GM12878 (cell line): ENCODE measurements around the gene CCT6A. TPM values are rescaled to one million over a fixed set of nuclear protein-coding genes. Genes with fewer than 3 reads are reported as not detected.

Experiments used
- CBFB ChIP-seq: IDR thresholded peaks from 2 replicates; pipeline ENCODE4 v1.6.1; 2016; ENCODE audit warnings: antibody characterized with exemption, low read depth
- CHD1 ChIP-seq: IDR thresholded peaks from 2 replicates; pipeline ENCODE4 v1.6.1; 2012; ENCODE audit warnings: low read depth, low read length, improper control_type of control experiment
- EP300 ChIP-seq, 2 experiments: fragments of 150-350 bp in 1 of 2; IDR thresholded peaks; 2 replicates each; pipeline ENCODE4 v1.6.1; 2011 to 2012; ENCODE audit warnings: low read depth in 2 of 2, low read length in 2 of 2, borderline replicate concordance in 1 of 2, improper control_type of control experiment in 1 of 2, inconsistent platforms in 1 of 2; ENCODE audit not compliant: control insufficient read depth in 1 of 2
- ETV6 ChIP-seq, 2 experiments: fragments of 450-650 bp in 1 of 2; IDR thresholded peaks in 1 of 2; conservative IDR thresholded peaks in 1 of 2; 2 replicates each; pipeline ENCODE4 v1.6.1; 2014; ENCODE audit warnings: antibody characterized with exemption in 1 of 2, borderline replicate concordance in 1 of 2, low read depth in 1 of 2, mild to moderate bottlenecking in 1 of 2, moderate library complexity in 1 of 2
- HCFC1 ChIP-seq: fragments of 150-350 bp; IDR thresholded peaks from 2 replicates; pipeline ENCODE4 v1.6.1; 2014; ENCODE audit warnings: low read length
- MEF2B ChIP-seq: fragments of 450-650 bp; IDR thresholded peaks from 2 replicates; pipeline ENCODE4 v1.6.1; 2018; ENCODE audit warnings: mild to moderate bottlenecking, moderate library complexity; ENCODE audit not compliant: partially characterized antibody, poor library complexity, severe bottlenecking
- NFYB ChIP-seq: IDR thresholded peaks from 2 replicates; pipeline ENCODE4 v1.6.1; 2011; ENCODE audit warnings: low read depth, mild to moderate bottlenecking, low read length, improper control_type of control experiment, moderate library complexity; ENCODE audit not compliant: insufficient read depth
- POU2F2 ChIP-seq: IDR thresholded peaks from 3 replicates; pipeline ENCODE4 v1.6.1; 2011; ENCODE audit warnings: low read depth, mild to moderate bottlenecking, low read length, borderline replicate concordance
- RUNX3 ChIP-seq: IDR thresholded peaks from 2 replicates; pipeline ENCODE4 v1.6.1; 2012; ENCODE audit warnings: low read length, inconsistent platforms
- SMAD1 ChIP-seq: fragments of 450-650 bp; IDR thresholded peaks from 2 replicates; pipeline ENCODE4 v1.6.1; 2018; ENCODE audit warnings: mild to moderate bottlenecking, low read depth; ENCODE audit not compliant: partially characterized antibody
- SRF ChIP-seq, 2 experiments: IDR thresholded peaks; 2 replicates each; pipeline ENCODE4 v1.6.1; 2011; ENCODE audit warnings: low read depth in 2 of 2, low read length in 2 of 2, mild to moderate bottlenecking in 1 of 2, moderate library complexity in 1 of 2
- YBX1 ChIP-seq: fragments of 450-650 bp; IDR thresholded peaks from 2 replicates; pipeline ENCODE4 v1.6.1; 2016; ENCODE audit warnings: antibody characterized with exemption
- ZBED1 ChIP-seq: IDR thresholded peaks from 2 replicates; pipeline ENCODE4 v1.6.1; 2016; ENCODE audit warnings: borderline replicate concordance
- ZZZ3 ChIP-seq: IDR thresholded peaks from 2 replicates; pipeline ENCODE4 v1.6.1; 2011; ENCODE audit warnings: low read depth; ENCODE audit not compliant: control insufficient read depth, insufficient read length
- polyA plus RNA-seq, 11 experiments: library from polyadenylated mRNA; depleted of rRNA in 4 of 11; unstranded in 6 of 11; stranded (reverse) in 5 of 11; fragments of >200 nt; fragmentation: Nextera tagmentation in 4 of 11; fragmentation: Illumina TruSeq in 1 of 11; extraction: Ambion mirVana in 4 of 11; extraction: Trizol in 1 of 11; gene quantifications; 1 replicate in 1 of 11; 2 replicates in 10 of 11; pipeline versions ENCODE4 v1.2.1 to v1.2.3, GENCODE V29; 2011 to 2016; ENCODE audit warnings: inconsistent platforms in 2 of 11, missing spikeins in 2 of 11, low read depth in 1 of 11
- total RNA-seq, 4 experiments: library from RNA; depleted of rRNA in 3 of 4; stranded (reverse); fragments of >200 nt in 3 of 4; fragmentation: Illumina TruSeq in 1 of 4; extraction: Trizol in 1 of 4; gene quantifications; 2 replicates each; pipeline versions ENCODE4 v1.2.1 to v1.2.3, GENCODE V29; 2013 to 2021
- TF ChIP-seq, protein P1 (sequence below): fragments of 450-650 bp; IDR thresholded peaks from 2 replicates; pipeline ENCODE4 v1.6.1; 2018; ENCODE audit warnings: borderline replicate concordance, mild to moderate bottlenecking; ENCODE audit not compliant: partially characterized antibody
- TF ChIP-seq, protein P2 (sequence below): fragments of 150-350 bp; IDR thresholded peaks from 2 replicates; pipeline ENCODE4 v1.6.1; 2016; ENCODE audit warnings: low read depth, low read length
- TF ChIP-seq, protein P3 (sequence below): IDR thresholded peaks from 2 replicates; pipeline ENCODE4 v1.6.1; 2012; ENCODE audit warnings: low read length, inconsistent platforms

CCT6A gene
- total and polyA plus RNA-seq, 10 of the 15 experiments (the other 5 are each of a cell fraction or from before 2014, with no cell fraction given), result 191 to 480 (median 296) TPM

DNA sequence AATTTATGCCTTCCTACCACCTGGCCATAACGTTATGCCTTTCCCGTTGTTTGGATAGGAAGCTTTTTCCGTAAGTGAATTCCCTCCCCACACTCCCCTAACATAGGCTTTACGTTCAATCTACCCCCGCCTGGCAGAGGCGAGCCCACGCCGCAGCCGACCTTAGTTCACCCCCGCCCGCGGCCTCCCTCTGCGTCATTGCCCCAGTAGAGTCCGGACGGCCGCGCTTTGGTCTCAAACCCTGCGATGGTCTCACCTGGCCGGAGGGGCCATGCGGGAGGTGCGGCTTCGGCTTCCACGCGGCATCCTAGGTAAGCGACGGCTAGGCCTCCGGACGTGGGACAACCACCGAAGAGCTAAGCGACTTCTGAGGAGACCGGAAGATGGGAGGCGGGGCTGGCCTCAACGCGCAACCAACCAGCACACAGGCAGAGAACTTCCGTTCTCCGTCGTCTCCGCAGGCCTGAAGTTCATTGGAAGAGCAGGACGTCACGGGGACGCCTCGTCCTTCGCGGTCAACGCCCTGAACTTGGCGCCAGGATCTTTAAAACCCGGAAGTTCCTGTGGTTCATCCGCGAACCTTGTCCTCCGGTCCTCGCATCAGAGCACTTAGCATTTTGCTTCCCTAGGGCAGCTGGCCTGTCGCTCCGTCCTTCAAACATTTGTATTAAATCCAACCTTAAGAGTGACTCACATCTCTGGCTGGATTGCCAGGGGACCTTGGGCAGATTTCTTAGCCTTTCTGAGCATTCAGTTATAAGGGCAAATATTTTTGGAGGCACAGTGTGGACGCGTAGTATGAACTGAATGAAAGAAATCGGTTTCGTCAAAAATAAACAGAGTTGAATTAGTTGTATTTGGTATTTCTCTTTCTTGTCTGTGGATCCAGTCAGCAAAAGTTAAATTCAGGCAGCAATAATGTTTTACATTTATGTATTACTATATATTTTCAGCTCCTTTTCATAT lies 54.8 kb downstream of the CCT6A start, which contains the start of gene CHCHD2 (continued):
- TF ChIP-seq, protein P1, sequence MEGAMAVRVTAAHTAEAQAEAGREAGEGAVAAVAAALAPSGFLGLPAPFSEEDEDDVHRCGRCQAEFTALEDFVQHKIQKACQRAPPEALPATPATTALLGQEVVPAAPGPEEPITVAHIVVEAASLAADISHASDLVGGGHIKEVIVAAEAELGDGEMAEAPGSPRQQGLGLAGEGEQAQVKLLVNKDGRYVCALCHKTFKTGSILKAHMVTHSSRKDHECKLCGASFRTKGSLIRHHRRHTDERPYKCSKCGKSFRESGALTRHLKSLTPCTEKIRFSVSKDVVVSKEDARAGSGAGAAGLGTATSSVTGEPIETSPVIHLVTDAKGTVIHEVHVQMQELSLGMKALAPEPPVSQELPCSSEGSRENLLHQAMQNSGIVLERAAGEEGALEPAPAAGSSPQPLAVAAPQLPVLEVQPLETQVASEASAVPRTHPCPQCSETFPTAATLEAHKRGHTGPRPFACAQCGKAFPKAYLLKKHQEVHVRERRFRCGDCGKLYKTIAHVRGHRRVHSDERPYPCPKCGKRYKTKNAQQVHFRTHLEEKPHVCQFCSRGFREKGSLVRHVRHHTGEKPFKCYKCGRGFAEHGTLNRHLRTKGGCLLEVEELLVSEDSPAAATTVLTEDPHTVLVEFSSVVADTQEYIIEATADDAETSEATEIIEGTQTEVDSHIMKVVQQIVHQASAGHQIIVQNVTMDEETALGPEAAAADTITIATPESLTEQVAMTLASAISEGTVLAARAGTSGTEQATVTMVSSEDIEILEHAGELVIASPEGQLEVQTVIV, result peak; percentile 87
- TF ChIP-seq HCFC1, result peak; percentile 76
- TF ChIP-seq ZZZ3, result no peak
- TF ChIP-seq, protein P2, sequence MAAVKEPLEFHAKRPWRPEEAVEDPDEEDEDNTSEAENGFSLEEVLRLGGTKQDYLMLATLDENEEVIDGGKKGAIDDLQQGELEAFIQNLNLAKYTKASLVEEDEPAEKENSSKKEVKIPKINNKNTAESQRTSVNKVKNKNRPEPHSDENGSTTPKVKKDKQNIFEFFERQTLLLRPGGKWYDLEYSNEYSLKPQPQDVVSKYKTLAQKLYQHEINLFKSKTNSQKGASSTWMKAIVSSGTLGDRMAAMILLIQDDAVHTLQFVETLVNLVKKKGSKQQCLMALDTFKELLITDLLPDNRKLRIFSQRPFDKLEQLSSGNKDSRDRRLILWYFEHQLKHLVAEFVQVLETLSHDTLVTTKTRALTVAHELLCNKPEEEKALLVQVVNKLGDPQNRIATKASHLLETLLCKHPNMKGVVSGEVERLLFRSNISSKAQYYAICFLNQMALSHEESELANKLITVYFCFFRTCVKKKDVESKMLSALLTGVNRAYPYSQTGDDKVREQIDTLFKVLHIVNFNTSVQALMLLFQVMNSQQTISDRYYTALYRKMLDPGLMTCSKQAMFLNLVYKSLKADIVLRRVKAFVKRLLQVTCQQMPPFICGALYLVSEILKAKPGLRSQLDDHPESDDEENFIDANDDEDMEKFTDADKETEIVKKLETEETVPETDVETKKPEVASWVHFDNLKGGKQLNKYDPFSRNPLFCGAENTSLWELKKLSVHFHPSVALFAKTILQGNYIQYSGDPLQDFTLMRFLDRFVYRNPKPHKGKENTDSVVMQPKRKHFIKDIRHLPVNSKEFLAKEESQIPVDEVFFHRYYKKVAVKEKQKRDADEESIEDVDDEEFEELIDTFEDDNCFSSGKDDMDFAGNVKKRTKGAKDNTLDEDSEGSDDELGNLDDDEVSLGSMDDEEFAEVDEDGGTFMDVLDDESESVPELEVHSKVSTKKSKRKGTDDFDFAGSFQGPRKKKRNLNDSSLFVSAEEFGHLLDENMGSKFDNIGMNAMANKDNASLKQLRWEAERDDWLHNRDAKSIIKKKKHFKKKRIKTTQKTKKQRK, result peak; percentile 46
- peak in 1 of 2 experiments; percentile 79; a peak in 2 of 4 replicates for TF ChIP-seq SRF (IDR thresholded peaks at IDR 0.05; ENCODE audit: low read depth in 2 of 2, low read length in 2 of 2)
- TF ChIP-seq CHD1, result no peak
- TF ChIP-seq MEF2B, result no peak
- peak; percentile 97 for TF ChIP-seq NFYB
- peak; percentile 19 for TF ChIP-seq SMAD1
- no peak; a peak in 1 of 4 replicates for TF ChIP-seq ETV6 (conservative IDR thresholded peaks at IDR 0.05 in 1 of 2, IDR thresholded peaks at IDR 0.05 in 1 of 2; ENCODE audit: borderline replicate concordance in 1 of 2, low read depth in 1 of 2)
- TF ChIP-seq, protein P3, sequence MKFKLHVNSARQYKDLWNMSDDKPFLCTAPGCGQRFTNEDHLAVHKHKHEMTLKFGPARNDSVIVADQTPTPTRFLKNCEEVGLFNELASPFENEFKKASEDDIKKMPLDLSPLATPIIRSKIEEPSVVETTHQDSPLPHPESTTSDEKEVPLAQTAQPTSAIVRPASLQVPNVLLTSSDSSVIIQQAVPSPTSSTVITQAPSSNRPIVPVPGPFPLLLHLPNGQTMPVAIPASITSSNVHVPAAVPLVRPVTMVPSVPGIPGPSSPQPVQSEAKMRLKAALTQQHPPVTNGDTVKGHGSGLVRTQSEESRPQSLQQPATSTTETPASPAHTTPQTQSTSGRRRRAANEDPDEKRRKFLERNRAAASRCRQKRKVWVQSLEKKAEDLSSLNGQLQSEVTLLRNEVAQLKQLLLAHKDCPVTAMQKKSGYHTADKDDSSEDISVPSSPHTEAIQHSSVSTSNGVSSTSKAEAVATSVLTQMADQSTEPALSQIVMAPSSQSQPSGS, result 0 out of 2 replicates have a peak, but pooled peaks have one; percentile 35
- 0 out of 4 replicates have a peak, but pooled peaks of 1 of the 2 experiments have one; percentile 6 for TF ChIP-seq EP300 (IDR thresholded peaks at IDR 0.05; ENCODE audit: borderline replicate concordance in 1 of 2, control insufficient read depth in 1 of 2, low read depth in 2 of 2, low read length in 2 of 2)
- peak; percentile 94 for TF ChIP-seq RUNX3
- TF ChIP-seq POU2F2, result peak; percentile 88
- peak; percentile 75 for TF ChIP-seq CBFB
- TF ChIP-seq YBX1, result no peak
- TF ChIP-seq ZBED1, result 0 out of 2 replicates have a peak, but pooled peaks have one; percentile 13
